ENCODE measurements around the gene PCDH9. TPM values are rescaled to one million over a fixed set of nuclear protein-coding genes. Genes with fewer than 3 reads are reported as not detected.

PCDH9 gene
- polyA plus RNA-seq, 1 of the 3 experiments (the other 2 are of a cell fraction) = 1.3 TPM

- H3F3A ChIP-seq (replicated peaks; ENCODE audit: insufficient read depth) = no peaks in the 10 kb centered on the region
- DNase-seq = no peak
- no peak for TF ChIP-seq TEAD4 (IDR thresholded peaks at IDR 0.05; ENCODE audit: borderline replicate concordance, insufficient read depth)
- TF ChIP-seq TCF12 (IDR thresholded peaks at IDR 0.05) = no peak
- TF ChIP-seq USF2 (IDR thresholded peaks at IDR 0.05; ENCODE audit: borderline replicate concordance, low read depth, low read length) = no peak
- no peak for TF ChIP-seq USF1 (IDR thresholded peaks at IDR 0.05; ENCODE audit: borderline replicate concordance, low read depth)
- TF ChIP-seq YY1 (IDR thresholded peaks at IDR 0.05; ENCODE audit: low read depth) = no peak
- TF ChIP-seq ZBTB33 (IDR thresholded peaks at IDR 0.05; ENCODE audit: borderline replicate concordance, low read depth) = no peak
- TF ChIP-seq ELF1 (IDR thresholded peaks at IDR 0.05) = no peak
- TF ChIP-seq RFX5 (IDR thresholded peaks at IDR 0.05; ENCODE audit: low read length) = no peak
- TF ChIP-seq IRF3 (IDR thresholded peaks at IDR 0.05; ENCODE audit: low read depth, low read length) = no peak
- TF ChIP-seq JUND (IDR thresholded peaks at IDR 0.05) = no peak
- no peak for TF ChIP-seq SMC3 (IDR thresholded peaks at IDR 0.05; ENCODE audit: low read depth, low read length)
- TF ChIP-seq EP300 (IDR thresholded peaks at IDR 0.05; ENCODE audit: borderline replicate concordance in 1 of 2, low read depth in 1 of 2, low read length in 1 of 2) = no peak
- no peak for TF ChIP-seq NFIC (IDR thresholded peaks at IDR 0.05; ENCODE audit: borderline replicate concordance)
- TF ChIP-seq MEF2A (IDR thresholded peaks at IDR 0.05; ENCODE audit: borderline replicate concordance, low read depth) = no peak
- no peak for TF ChIP-seq GATA2 (CRISPR knock-in tag; IDR thresholded peaks at IDR 0.05)
- no peaks in the 10 kb centered on the region for H3K36me3 ChIP-seq (replicated peaks in 1 of 2; ENCODE audit: control insufficient read depth in 1 of 2, insufficient read depth in 2 of 2, low read length in 1 of 2)
- no peaks in the 10 kb centered on the region for H3K9me2 ChIP-seq
- ChIA-PET CTCF (interaction anchor here (0.6 to 1.3 kb wide), 3 partner anchors 14 to 632 kb away, joined by 3 to 4 read pairs (median 4); no protein-coding TSS in a partner anchor), POLR2A (no interaction called here)
- no peak overlapping the region for H3K4me3 ChIP-seq (ENCODE audit: low read depth in 2 of 2, low read length in 1 of 2)
- H3K4me2 ChIP-seq = no peak overlapping the region
- no peaks in the 10 kb centered on the region for H3K27me3 ChIP-seq (ENCODE audit: insufficient read depth)
- H3K9ac ChIP-seq = no peak overlapping the region
- no peaks in the 10 kb centered on the region for H3K9me3 ChIP-seq
- H3K27ac ChIP-seq (ENCODE audit: low read depth in 2 of 2, low read length in 1 of 2) = no peak overlapping the region
- H4K20me1 ChIP-seq (ENCODE audit: insufficient read depth) = no peaks in the 10 kb centered on the region
- peaks cover 0 to 2% of the 10 kb centered on the region in 2 experiments; a peak in 2 of 4 replicates for H3K4me1 ChIP-seq (ENCODE audit: control insufficient read depth in 1 of 2, insufficient read depth in 2 of 2, low read depth in 1 of 2, low read length in 1 of 2)
- no peak overlapping the region for H2AFZ ChIP-seq (ENCODE audit: low read depth)
- 86% methylated on average over 3 of the region's 3 CpGs for WGBS (ENCODE audit: low lambda C conversion rate)
- H3K79me2 ChIP-seq (ENCODE audit: insufficient read depth) = no peaks in the 10 kb centered on the region
Observed at GRCh38 chr13:66703597-66703996, 526.5 kb downstream of the PCDH9 start.

All from SK-N-SH (cell line).